Gastroesophageal sphincter (tissue), 3 donors: Measurements from ENCODE around the gene NAGPA.

Source experiments
- EP300 ChIP-seq: sonication (generic); formaldehyde crosslinking; IDR thresholded peaks from one replicate; pipeline ENCODE4 v1.6.1; 2017; ENCODE audit warnings: antibody characterized with exemption, mild to moderate bottlenecking
- POLR2A ChIP-seq, 2 donors: fragments of 450-650 bp; IDR thresholded peaks; one replicate each; pipeline ENCODE4 v1.6.1; 2017; ENCODE audit warnings: antibody characterized with exemption in 2 of 2, mild to moderate bottlenecking in 2 of 2, moderate library complexity in 1 of 2
- POLR2AphosphoS5 ChIP-seq: sonication (generic); formaldehyde crosslinking; IDR thresholded peaks from one replicate; pipeline ENCODE4 v1.6.1; 2017; ENCODE audit warnings: antibody characterized with exemption
- TF ChIP-seq, protein P1 (sequence below), 4 experiments: fragments of 200-600 bp in 2 of 4; fragments of 450-650 bp in 2 of 4; sonication (generic) in 1 of 4; IDR thresholded peaks; one replicate each; pipeline ENCODE4 v1.5.1; 2017 to 2019; ENCODE audit warnings: antibody characterized with exemption in 4 of 4, mild to moderate bottlenecking in 2 of 4, moderate library complexity in 2 of 4

DNA sequence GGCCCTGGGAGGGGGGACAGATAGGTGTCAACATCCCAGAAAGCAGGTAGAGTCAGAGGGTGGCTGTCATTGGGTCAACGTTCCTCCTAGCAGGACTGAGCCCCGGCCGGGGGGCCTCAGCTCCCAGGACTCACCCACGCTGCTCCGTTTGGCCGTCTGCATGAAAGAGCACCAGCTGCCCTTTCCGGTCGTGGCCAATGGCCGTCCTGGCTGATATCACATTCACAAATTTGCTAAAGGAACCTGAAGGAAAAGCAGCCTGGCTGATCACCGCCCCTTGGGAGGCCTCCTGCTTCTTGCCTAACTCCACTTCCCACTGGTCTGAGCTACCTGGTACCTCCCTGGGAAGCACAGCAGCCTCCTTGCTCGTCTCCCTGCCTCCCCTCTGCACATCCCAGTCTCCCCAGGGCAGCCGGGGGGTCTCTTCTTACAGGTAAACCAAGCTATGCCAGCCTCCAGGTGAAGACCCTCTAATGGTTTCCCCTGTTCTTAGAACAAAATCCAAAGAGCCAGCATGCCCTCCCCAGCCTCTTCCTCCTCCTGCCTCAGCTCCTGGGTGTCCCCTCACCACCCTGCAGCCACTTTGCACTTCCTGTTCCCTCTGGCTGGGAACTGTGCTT is 3.4 kb downstream of the NAGPA start:
- TF ChIP-seq POLR2A (IDR thresholded peaks at IDR 0.05) = no peak
- TF ChIP-seq, protein P1, sequence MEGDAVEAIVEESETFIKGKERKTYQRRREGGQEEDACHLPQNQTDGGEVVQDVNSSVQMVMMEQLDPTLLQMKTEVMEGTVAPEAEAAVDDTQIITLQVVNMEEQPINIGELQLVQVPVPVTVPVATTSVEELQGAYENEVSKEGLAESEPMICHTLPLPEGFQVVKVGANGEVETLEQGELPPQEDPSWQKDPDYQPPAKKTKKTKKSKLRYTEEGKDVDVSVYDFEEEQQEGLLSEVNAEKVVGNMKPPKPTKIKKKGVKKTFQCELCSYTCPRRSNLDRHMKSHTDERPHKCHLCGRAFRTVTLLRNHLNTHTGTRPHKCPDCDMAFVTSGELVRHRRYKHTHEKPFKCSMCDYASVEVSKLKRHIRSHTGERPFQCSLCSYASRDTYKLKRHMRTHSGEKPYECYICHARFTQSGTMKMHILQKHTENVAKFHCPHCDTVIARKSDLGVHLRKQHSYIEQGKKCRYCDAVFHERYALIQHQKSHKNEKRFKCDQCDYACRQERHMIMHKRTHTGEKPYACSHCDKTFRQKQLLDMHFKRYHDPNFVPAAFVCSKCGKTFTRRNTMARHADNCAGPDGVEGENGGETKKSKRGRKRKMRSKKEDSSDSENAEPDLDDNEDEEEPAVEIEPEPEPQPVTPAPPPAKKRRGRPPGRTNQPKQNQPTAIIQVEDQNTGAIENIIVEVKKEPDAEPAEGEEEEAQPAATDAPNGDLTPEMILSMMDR (IDR thresholded peaks at IDR 0.05) = no peak
- TF ChIP-seq EP300 = no peak
- TF ChIP-seq POLR2AphosphoS5 = no peak
